HepG2 (cell line): Measurements from ENCODE around the gene SWSAP1. TPM values are rescaled to one million over a fixed set of nuclear protein-coding genes. Genes with fewer than 3 reads are reported as not detected.

Experiments used
- AFF4 ChIP-seq: sonication (generic); formaldehyde crosslinking; IDR thresholded peaks from 2 replicates; pipeline ENCODE4 v1.4.0; 2020; ENCODE audit warnings: missing genetic modification reagents
- ARID2 ChIP-seq: sonication (generic); formaldehyde crosslinking; IDR thresholded peaks from 2 replicates; pipeline ENCODE4 v1.8.1; 2022; ENCODE audit warnings: mild to moderate bottlenecking, missing genetic modification reagents, borderline replicate concordance
- BCL6 ChIP-seq: IDR thresholded peaks from 2 replicates; pipeline ENCODE4 v1.6.1; 2016; ENCODE audit warnings: missing genetic modification reagents, missing compliant biosample characterization
- CBX5 ChIP-seq: sonication (generic); formaldehyde crosslinking; IDR thresholded peaks from 2 replicates; pipeline ENCODE4 v1.4.0; 2020; ENCODE audit warnings: missing genetic modification reagents, borderline replicate concordance
- CHCHD3 ChIP-seq: sonication (generic); formaldehyde crosslinking; IDR thresholded peaks from 2 replicates; pipeline ENCODE4 v1.8.0; 2022; ENCODE audit warnings: mild to moderate bottlenecking, missing genetic modification reagents, moderate library complexity
- DMAP1 ChIP-seq: IDR thresholded peaks from 2 replicates; pipeline ENCODE4 v1.6.1; 2016
- KLF12 ChIP-seq: sonication (generic); formaldehyde crosslinking; IDR thresholded peaks from 2 replicates; pipeline ENCODE4 v1.4.0; 2020; ENCODE audit warnings: missing genetic modification reagents, borderline replicate concordance
- SP1 ChIP-seq, 2 experiments: fragments of 450-650 bp in 1 of 2; sonication (generic) in 1 of 2; formaldehyde crosslinking in 1 of 2; IDR thresholded peaks; 2 replicates each; pipeline versions ENCODE4 v1.4.0 to v1.6.1; 2016 to 2020; ENCODE audit warnings: missing genetic modification reagents in 1 of 2
- TFAP4 ChIP-seq: sonication (generic); IDR thresholded peaks from 2 replicates; pipeline ENCODE4 v1.6.1; 2016; ENCODE audit warnings: low read depth, borderline replicate concordance
- THYN1 ChIP-seq: sonication (generic); formaldehyde crosslinking; IDR thresholded peaks from 2 replicates; pipeline ENCODE4 v1.8.1; 2023; ENCODE audit warnings: low read depth, mild to moderate bottlenecking, moderate library complexity, missing genetic modification reagents, borderline replicate concordance
- ZFP1 ChIP-seq: IDR thresholded peaks from 2 replicates; pipeline ENCODE4 v1.6.1; 2016
- ZNF143 ChIP-seq: sonication (generic); formaldehyde crosslinking; IDR thresholded peaks from 2 replicates; pipeline ENCODE4 v1.4.0; 2020; ENCODE audit warnings: missing genetic modification reagents
- ZNF574 ChIP-seq: sonication (generic); formaldehyde crosslinking; IDR thresholded peaks from 2 replicates; pipeline ENCODE4 v1.4.0; 2020; ENCODE audit warnings: missing genetic modification reagents
- ZNF639 ChIP-seq: conservative IDR thresholded peaks from 2 replicates; pipeline ENCODE4 v1.6.1; 2018; ENCODE audit warnings: missing genetic modification reagents
- ZNF691 ChIP-seq: sonication (generic); formaldehyde crosslinking; IDR thresholded peaks from 2 replicates; pipeline ENCODE4 v1.4.0; 2020; ENCODE audit warnings: missing genetic modification reagents, low read depth, mild to moderate bottlenecking, borderline replicate concordance
- ZNF883 ChIP-seq: sonication (generic); formaldehyde crosslinking; IDR thresholded peaks from 2 replicates; pipeline ENCODE4 v1.5.1; 2020; ENCODE audit warnings: mild to moderate bottlenecking, missing genetic modification reagents; ENCODE audit errors: not compliant biosample characterization
- ZSCAN29 ChIP-seq: sonication (generic); formaldehyde crosslinking; conservative IDR thresholded peaks from 2 replicates; pipeline ENCODE4 v1.4.0; 2020; ENCODE audit warnings: mild to moderate bottlenecking, missing genetic modification reagents
- polyA plus RNA-seq, 8 experiments: library from polyadenylated mRNA; depleted of rRNA in 3 of 8; stranded (reverse) in 7 of 8; unstranded in 1 of 8; fragments of >200 nt; fragmentation: Illumina TruSeq in 4 of 8; extraction: Trizol in 4 of 8; gene quantifications; 2 replicates each; pipeline versions ENCODE4 v1.2.1 to v1.2.3, GENCODE V29; 2011 to 2016; ENCODE audit warnings: low read depth in 4 of 8, missing spikeins in 1 of 8, mixed read lengths in 1 of 8; ENCODE audit not compliant: insufficient read depth in 1 of 8
- total RNA-seq, 5 experiments: library from RNA; depleted of rRNA; stranded (reverse); fragments of >200 nt; fragmentation: Illumina TruSeq; extraction: Trizol; gene quantifications; 2 replicates each; pipeline ENCODE4 v1.2.3, GENCODE V29; 2016; ENCODE audit warnings: low read depth in 1 of 5

SWSAP1 gene
- total and polyA plus RNA-seq, 2 of the 13 experiments (the other 11 are each of a cell fraction or from before 2014, with no cell fraction given) = 2.7 to 3.3 TPM

GRCh38 chr19:11380653-11381537, 6.4 kb downstream of the SWSAP1 start (continued):
- no peak for TF ChIP-seq ZNF143 (CRISPR knock-in tag)
- TF ChIP-seq ZNF639 = no peak
- TF ChIP-seq TFAP4 = peak; percentile 29; the same call in 1 of the 2 replicates
- 0 out of 2 replicates have a peak, but pooled peaks have one; percentile 74 for TF ChIP-seq ZNF691 (CRISPR knock-in tag)
- TF ChIP-seq AFF4 (CRISPR knock-in tag) = no peak
- peak; percentile 92; the same call in 1 of the 2 replicates for TF ChIP-seq CBX5 (CRISPR knock-in tag)
- no peak for TF ChIP-seq KLF12 (CRISPR knock-in tag)
- no peak; the same call in 1 of the 2 replicates for TF ChIP-seq DMAP1 (CRISPR knock-in tag)
- no peak for TF ChIP-seq SP1 (IDR thresholded peaks at IDR 0.05)
- peak; percentile 82 for TF ChIP-seq SP1 (CRISPR knock-in tag; IDR thresholded peaks at IDR 0.05)
- peak; percentile 83 for TF ChIP-seq ZNF883 (CRISPR knock-in tag)
- peak; percentile 75; the same call in 1 of the 2 replicates for TF ChIP-seq ARID2 (CRISPR knock-in tag)
- TF ChIP-seq CHCHD3 (CRISPR knock-in tag) = no peak
- TF ChIP-seq THYN1 = no peak
- no peak for TF ChIP-seq ZSCAN29 (CRISPR knock-in tag)
- TF ChIP-seq ZFP1 = 0 out of 2 replicates have a peak, but pooled peaks have one; percentile 65
- peak; percentile 50; the same call in 1 of the 2 replicates for TF ChIP-seq BCL6 (CRISPR knock-in tag)
- peak; percentile 76 for TF ChIP-seq ZNF574 (CRISPR knock-in tag)
